HG02840 (cell line): ENCODE results near the gene SLC49A4.

ENCODE experiments used
- ATAC-seq: cut with Tn5 transposase; IDR thresholded peaks from one replicate; pipeline ENCODE4 v1.9.1; 2021; ENCODE audit warnings: mild to moderate bottlenecking, moderate library complexity, moderate number of reproducible peaks; ENCODE audit not compliant: unreplicated experiment, low FRiP score

The SLC49A4 gene

GRCh38 chr3:122893754-122894668 is 99.1 kb downstream of the SLC49A4 start:
- ATAC-seq, result no peak

DNA sequence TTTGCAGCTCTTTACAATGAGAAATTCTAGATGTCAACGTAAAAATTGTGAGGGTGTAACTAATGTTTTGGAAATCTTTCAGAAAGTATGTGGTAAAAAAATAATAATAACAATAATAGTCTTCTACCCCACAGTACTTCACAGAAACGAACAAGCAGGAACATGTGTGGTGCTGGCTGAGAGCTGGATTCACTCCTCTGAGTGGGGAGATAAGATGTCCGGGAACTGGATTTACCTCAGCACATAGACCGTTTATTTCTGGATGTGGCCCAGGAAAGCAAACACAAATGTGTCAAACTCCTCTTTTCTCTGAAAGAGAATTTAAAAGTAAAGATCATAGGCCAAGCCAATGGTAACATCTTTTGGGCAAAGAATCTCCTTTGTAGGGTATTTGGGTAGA is 103.4 kb downstream of the SLC49A4 start:
- ATAC-seq, result no peak

GRCh38 chr3:122902326-122902725 is 107.5 kb downstream of the SLC49A4 start:
- ATAC-seq, result no peak

DNA sequence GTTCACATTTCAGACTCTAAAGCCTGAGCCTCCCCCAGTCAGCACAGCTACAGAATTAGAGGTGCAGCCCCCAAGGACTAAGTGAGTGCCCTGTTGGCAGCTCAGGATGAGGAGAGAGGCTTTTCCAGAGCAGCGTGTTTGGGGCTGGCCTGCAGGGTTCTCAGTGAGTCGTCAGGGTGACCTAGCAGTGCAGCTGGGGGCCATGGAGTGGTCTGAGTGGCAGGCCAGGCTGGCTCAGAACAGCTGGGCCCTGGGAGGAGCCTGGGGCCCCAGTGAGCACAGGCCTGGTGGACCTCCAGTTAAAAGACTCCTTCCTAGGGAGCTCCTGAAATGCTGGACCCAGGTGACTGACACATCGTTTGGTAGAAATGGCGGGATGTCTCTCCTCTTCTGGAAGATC is 108.3 kb downstream of the SLC49A4 start:
- ATAC-seq, result no peak

DNA sequence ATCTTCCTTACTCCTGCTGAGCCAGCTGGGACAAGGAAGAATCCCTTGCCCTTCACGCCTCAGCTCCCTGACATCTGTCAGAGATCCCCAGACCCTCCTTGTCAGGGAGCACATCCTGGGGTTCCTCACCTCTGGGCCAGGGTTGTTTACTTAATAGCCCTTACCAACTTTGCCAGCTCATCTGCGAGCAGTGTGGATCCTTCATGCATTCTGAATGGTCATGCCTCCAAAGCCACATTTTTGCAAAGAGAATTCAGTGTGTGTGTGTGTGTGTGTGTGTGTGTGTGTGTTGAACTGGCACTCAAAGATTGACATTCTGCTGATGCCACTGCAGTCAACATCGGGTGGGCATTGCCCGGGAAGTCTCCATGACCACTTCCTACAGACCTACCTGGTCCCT is 112.6 kb downstream of the SLC49A4 start:
- ATAC-seq, result no peak

DNA sequence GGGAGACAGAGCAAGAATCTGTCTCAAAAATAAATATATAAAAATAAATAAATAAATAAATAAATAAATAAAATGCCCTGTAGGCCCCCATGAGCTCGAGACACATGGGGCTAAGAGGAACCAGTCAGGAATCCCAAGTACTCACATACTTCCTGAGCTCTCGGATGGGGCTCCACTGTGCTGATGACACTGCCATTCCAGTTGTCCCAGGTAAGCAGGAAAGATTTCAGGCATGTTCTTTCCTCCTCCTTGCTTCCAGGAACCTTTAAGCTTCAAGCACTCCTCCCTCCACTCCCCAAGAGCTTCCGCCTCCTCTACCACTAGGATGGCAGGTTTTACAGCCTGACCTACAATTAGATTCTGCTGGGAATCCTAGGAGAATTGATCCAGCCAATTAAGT is 113.4 kb downstream of the SLC49A4 start:
- no peak for ATAC-seq

GRCh38 chr3:122911901-122912300 is 117.0 kb downstream of the SLC49A4 start:
- ATAC-seq, result no peak

DNA sequence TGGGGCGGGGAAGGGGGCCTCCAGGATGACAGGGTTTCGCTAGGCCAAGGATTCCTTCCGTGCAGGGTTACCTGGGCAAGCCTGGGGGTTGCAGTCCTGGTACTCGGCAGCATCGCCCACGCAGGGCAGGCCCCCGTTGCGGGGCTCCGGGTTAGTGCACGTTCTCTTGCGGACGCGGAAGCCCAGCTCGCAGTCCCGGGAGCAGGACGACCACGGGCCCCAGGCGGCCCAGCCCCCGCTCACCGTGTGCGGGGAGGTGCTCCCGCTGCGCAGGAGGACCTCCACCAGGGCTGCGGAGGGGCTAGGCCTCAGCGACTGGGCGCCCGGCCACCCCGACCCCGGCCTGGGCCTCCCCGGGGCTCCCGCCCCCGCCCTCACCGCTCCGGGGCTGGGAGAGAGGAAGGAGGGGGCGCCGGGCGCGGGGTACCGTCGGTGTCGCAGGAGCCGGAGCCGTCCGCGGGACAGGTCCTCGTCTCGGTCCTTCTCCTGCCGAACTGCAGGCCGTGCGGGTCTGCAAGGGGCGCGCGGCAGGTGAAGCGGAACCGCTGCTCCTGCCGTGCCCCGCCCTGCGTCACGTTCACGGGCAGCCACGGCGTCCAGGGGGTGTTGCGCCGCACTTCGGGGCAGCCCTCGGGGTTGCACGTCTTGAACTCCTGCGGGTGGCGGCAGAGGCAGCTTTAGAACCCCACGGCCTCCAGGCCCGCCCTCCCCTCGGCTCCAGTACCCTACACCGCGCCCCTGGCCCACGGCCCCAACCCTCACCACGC is 118.1 kb downstream of the SLC49A4 start:
- ATAC-seq, result no peak

GRCh38 chr3:122913539-122914100 is 118.8 kb downstream of the SLC49A4 start:
- ATAC-seq, result no peak

DNA sequence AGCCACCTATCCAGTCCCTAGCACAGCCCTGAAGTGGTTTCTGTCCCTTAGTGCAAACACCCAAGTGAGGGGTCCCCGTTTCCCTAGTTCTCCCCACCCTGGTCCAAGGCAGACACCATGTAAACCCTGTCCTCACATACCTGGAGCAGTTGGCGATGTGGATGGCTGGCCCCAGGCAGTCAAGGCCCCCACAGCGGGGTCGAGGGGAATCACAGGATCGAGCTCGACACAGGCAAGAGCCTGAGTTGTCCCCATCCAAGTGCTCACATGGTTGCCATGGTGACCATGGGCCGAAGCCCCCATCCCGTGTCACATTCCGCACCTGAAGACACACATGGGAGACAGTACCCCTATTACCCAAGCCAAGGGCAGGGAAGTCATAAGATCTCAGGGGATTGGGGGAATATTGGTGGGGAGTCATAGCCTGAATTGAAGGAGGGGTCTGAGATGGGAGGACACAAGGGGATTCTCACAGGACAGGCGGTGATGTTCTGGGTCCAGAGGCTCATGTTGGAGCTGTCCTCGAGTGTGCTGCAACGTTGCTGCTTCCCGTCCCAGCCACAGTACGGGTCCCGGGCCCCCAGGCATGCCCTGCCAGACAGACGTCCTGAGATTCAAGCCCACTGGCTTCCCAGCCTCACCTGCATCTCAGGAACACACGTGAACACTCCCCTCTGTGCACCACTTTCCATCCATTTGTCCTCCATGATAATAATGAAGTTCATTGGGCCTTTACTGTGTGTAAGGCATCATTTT is 120.6 kb downstream of the SLC49A4 start:
- ATAC-seq, result no peak

GRCh38 chr3:122916084-122916483 is 121.2 kb downstream of the SLC49A4 start:
- ATAC-seq, result no peak

DNA sequence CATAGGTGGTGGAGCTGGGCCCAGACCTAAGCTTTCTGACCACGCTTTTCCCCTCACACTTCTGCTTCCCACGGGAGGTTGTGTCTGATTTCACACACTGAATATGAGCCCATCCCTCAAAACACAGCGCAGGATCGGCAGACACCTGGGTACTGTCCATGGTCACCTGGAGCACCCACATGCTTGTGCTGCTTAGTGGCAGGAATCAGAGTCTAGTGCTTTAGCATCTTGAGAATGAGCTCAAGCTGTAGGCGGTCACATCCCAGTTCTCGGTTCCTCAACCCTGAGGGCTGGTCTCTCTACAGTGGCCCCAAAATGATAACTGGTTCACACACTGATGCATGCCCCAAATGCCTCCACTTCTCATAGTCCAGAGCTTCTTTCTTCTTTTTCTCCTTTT is 121.7 kb downstream of the SLC49A4 start:
- ATAC-seq, result no peak

- ATAC-seq, result no peak
Observed at GRCh38 chr3:122917412-122917811, 122.5 kb downstream of the SLC49A4 start.

- no peak for ATAC-seq
Observed at GRCh38 chr3:122918576-122919290, 123.9 kb downstream of the SLC49A4 start.

GRCh38 chr3:122919291-122919610 is 124.4 kb downstream of the SLC49A4 start:
- ATAC-seq, result no peak

DNA sequence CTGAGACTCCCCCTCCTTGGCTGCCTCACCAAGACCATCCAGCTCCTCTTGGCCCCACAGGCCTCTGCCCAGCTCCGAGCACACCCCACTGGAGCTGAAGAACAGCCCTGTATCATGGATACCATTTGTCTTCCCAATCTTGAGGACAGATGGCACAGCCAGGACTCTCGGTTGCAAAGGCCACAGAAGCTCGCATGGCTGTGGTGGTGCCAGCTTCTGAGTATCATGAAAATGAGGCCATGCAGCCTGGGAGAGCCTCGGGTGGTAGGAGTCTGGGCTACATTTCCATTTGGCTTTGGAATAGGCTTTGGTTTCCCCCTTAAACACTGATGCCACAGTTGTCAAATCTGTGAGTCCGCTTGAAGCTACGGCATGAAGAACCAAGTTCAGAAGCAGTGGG is 126.1 kb downstream of the SLC49A4 start:
- no peak for ATAC-seq

GRCh38 chr3:122921791-122922651 is 127.2 kb downstream of the SLC49A4 start:
- no peak for ATAC-seq

GRCh38 chr3:122923611-122924010 is 128.7 kb downstream of the SLC49A4 start:
- ATAC-seq, result no peak

GRCh38 chr3:122924056-122924455 is 129.2 kb downstream of the SLC49A4 start:
- ATAC-seq, result no peak
